SIG-M5 treated with dmso at 0.1 percent for 504 hours (cell line): ENCODE results near the gene HEG1.

Experiments
- DNase-seq: peaks from one replicate; lab custom pipeline; 2025; ENCODE audit not compliant: unreplicated experiment; lab: John Stamatoyannopoulos, UW

HEG1 gene

GRCh38 chr3:125051715-125052581 lies 3.8 kb downstream of the HEG1 start:
- no peak for DNase-seq

DNA sequence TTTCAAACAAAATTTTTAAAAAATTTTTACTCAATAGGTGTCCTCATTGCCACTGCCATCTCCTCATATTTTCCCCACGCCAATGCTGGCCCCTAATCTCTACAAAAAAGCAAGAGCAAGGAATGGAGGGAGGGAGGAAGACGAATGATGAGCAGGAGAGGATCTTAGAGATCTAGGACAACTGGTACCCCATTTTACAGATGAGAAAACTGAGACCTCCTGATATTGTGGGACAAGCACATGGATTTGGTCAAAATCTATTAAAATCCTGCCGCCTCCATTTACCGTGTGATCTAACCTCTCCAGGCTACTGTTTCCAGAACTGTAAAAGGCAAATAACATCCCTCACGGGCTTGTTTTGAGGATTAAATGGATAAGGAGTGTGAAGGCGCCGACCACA lies 4.6 kb downstream of the HEG1 start:
- no peak for DNase-seq

GRCh38 chr3:125050488-125051090 lies 5.2 kb downstream of the HEG1 start:
- no peak for DNase-seq

GRCh38 chr3:125048282-125048681 lies 7.5 kb downstream of the HEG1 start:
- DNase-seq = no peak

DNA sequence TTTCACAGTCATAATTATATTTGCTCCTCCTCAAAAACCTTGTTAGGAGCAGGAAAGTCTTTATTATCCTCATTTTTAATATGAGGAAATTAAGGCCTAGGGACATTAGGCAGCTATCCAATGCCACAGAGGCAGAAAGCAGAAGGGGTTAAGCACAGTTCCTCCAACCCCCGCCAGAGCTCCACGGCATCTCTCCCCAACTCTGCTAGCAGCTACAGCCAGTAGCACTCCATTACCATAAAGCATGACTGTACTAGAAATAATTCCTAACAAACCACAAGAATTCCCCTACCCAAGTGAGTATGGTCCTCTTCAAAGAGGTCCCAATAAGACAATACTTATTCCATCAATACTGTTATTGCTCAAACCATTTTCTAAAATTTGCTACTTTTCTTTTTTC lies 9.8 kb downstream of the HEG1 start:
- DNase-seq = no peak

GRCh38 chr3:125045194-125045593 lies 10.6 kb downstream of the HEG1 start:
- DNase-seq = no peak

GRCh38 chr3:125043599-125044151 lies 12.1 kb downstream of the HEG1 start:
- no peak for DNase-seq

DNA sequence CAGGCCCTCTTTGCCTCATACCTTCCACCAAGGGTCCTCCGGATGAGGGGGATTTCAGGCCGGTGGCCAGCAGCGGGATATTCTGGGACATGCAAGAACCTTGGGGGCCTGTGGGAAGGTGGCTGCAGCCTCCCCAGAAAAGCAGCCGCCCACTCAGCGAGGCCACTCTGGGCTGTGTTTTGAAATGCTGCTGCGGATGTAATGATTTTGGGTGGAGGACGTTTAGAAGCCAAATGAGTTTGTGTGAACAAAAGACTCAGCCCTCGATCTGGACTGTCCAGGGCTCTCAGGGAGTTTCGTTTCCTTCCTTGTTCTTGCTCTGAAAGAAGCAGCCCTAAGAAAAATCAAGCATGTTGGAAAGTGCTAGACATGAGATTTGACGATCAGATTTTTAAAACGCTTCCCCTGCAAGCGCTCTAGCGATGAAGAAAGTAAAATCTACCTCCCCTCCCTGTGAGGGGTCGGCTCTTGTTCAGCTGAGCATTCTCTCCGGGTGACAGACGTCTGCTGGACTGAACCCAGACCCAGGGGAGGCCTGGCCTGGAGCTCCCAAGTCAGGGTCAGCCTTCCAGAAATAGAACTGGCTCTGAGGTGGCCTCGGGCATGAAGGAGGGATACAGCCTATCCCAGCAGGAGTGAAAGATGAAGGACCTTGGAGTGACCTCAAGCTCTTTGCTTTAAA lies 12.9 kb downstream of the HEG1 start:
- no peak for DNase-seq

DNA sequence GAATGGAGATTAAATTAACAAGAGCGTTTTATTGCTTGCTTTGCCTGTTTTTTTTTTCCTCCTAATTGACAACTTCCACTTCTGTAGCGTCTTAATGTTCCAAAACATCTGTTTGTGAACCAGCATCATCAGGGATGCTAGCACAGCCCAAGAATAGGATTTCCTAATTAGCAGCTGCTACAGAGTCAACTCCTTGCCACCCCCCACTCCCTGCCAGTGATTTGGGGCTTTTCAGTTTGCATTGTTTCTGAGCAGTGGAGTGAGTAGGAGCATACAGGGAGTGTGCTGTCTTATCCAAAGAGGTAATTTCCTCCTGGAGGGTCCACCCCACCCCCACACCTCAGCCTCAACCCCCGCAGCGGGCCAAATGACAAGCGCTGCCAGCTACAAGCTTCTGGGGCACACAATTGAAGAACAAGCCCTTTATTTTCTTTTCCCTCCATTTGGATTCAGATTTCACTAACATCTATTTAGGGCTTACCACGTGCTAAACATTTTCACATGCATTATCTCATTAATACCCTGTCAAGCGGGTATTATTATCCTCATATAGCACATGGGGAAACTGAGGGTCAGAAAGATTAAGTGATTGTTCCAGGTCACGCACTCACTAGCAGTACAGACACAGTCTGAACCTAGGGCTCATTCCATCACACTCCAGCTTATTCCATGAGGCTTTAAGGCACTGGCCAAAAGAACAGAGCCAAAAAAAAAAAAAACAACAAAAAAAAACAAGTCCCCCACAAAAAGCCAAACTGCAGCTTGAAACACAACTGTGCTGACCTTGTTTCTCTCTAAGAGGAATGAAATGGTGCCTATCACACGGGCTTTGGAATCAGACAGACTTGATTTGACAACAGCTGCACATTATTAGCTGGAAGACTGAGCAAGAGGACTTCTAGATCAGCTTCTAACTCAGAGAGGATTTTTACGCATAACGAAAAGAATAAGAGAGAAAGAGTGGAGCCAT lies 16.4 kb downstream of the HEG1 start:
- DNase-seq = no peak

GRCh38 chr3:125037498-125038150 lies 18.2 kb downstream of the HEG1 start:
- no peak for DNase-seq

DNA sequence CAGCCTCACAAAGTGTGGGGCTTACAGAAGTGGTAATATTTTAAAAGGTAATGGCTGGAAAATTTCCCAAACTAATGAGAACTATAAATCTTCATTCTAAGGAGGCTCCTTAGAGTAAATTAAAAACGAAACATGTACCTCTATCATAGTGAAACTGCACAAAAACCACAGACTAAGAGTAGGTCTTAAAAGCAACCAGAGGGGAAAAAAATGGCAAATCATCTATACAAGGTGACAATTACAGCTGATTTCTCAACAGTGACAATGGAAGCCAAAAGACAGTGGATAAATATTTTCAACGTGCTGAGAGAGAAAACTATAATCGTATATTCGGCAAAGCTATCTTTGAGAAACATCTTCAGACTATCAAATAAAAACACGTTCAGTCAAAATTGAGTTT lies 20.6 kb downstream of the HEG1 start:
- DNase-seq = no peak

GRCh38 chr3:125033616-125034015 lies 22.2 kb downstream of the HEG1 start:
- no peak for DNase-seq

- no peak for DNase-seq
Measured at GRCh38 chr3:125033135-125033534, 22.7 kb downstream of the HEG1 start.

DNA sequence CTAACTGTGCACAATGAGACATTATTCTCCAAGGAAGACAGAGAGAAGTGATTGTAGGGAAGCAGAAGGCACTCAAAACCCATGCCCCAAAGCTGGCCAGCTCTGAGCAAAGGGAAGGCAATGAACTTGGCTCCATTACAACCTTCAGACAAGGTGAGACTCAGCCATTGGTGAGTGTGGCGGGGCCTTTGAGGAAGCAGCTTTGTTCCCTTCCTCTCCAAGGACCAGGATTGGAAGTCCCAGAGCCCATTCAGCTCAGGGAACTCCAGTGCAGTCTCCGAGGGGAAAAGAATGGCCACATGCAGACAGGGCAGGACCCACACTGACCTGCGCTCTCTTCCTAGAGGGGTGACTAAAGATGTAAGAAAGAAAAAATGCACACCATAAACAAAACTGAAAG lies 23.1 kb downstream of the HEG1 start:
- DNase-seq = no peak

- DNase-seq = no peak
Measured at GRCh38 chr3:125032100-125032643, 23.6 kb downstream of the HEG1 start.

- DNase-seq = no peak
Measured at GRCh38 chr3:125031544-125031943, 24.3 kb downstream of the HEG1 start.

GRCh38 chr3:125028657-125029056 lies 27.1 kb downstream of the HEG1 start:
- DNase-seq = no peak

DNA sequence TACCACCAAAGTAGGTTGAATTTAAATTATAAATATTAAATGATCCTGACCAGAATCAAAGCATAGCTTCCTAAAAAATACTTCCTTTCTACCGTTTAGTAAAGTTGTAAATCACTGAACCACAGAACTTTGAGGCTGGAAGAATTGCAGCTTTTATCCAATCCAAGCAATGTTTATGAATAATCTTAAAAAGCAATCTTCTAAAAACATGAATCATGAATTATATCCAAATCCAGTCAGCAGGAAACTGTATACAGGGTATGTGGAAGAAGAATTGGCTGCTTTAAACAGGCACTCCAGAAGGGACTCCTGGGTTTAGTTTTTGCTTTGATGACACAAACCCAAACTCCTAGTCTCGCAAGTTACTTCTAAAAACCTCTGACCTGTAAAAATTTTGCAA lies 30.2 kb downstream of the HEG1 start:
- DNase-seq = no peak

- DNase-seq = no peak
Measured at GRCh38 chr3:125024817-125025216, 31.0 kb downstream of the HEG1 start.
